Right lobe of liver (tissue), 6 donors: ENCODE results near the gene MCUB. TPM values are rescaled to one million over a fixed set of nuclear protein-coding genes. Genes with fewer than 3 reads are reported as not detected.

Source experiments
- ATAC-seq, 4 donors: fragments of 200-7000 bp; cut with Tn5 transposase; one replicate each; pipeline ENCODE4 v1.9.1; 2020; ENCODE audit warnings: mild to moderate bottlenecking in 4 of 4, moderate library complexity in 4 of 4
- DNase-seq, 3 donors: peaks; one replicate each; pipeline ENCODE4 v3.0.0-alpha.2; 2020
- H3K27ac ChIP-seq, 3 donors: fragments of 200-600 bp; one replicate each; pipeline ENCODE4 v1.8.0; 2022
- H3K27me3 ChIP-seq, 2 donors: fragments of 200-600 bp; one replicate each; pipeline ENCODE4 v1.8.0; 2022
- H3K36me3 ChIP-seq, 4 donors: fragments of 200-600 bp; sonication (generic) in 1 of 4; one replicate each; pipeline versions ENCODE4 v1.5.1 to v1.8.0; 2017 to 2022; ENCODE audit warnings: control low read depth in 1 of 4
- H3K4me1 ChIP-seq, 4 donors: fragments of 200-600 bp; sonication (generic) in 1 of 4; one replicate each; pipeline versions ENCODE4 v1.5.1 to v1.8.0; 2017 to 2022; ENCODE audit warnings: control low read depth in 1 of 4
- H3K4me3 ChIP-seq, 3 donors: fragments of 200-600 bp; one replicate each; pipeline ENCODE4 v1.8.0; 2022
- H3K9me3 ChIP-seq, 4 donors: fragments of 200-600 bp; sonication (generic) in 1 of 4; one replicate each; pipeline versions ENCODE4 v1.5.1 to v1.8.0; 2017 to 2022; ENCODE audit warnings: control low read depth in 1 of 4
- POLR2A ChIP-seq: fragments of 450-650 bp; IDR thresholded peaks from one replicate; pipeline ENCODE4 v1.6.1; 2017; ENCODE audit warnings: antibody characterized with exemption, mild to moderate bottlenecking
- WGBS: methylation state at CpG from one replicate; pipeline ENCODE4 v1.1.6; 2018; ENCODE audit warnings: low coverage, low lambda C conversion rate; ENCODE audit not compliant: insufficient coverage; ENCODE audit errors: missing lambda C conversion rate; 5-methylcytosine and 5-hydroxymethylcytosine counted together
- intact Hi-C, 2 donors: fragments of 100-400 bp; cut with DNase I; formaldehyde crosslinking; loops; one replicate each; pipeline versions ENCODE4 v1.11.2 to v1.14.1; 2022
- total RNA-seq, 6 experiments: library from RNA; depleted of rRNA in 2 of 6; stranded (reverse); fragments of >200 nt in 2 of 6; fragmentation: NEBNext Ultra II Directional in 3 of 6; extraction: Animal tissue kit (Norgen Biotek cat#: 25700) in 3 of 6; gene quantifications; one replicate each; pipeline versions ENCODE4 v1.1.0 to v1.2.4, GENCODE V29; 2016 to 2023
- TF ChIP-seq, protein P1 (sequence below), 4 donors: fragments of 200-600 bp in 3 of 4; fragments of 450-650 bp in 1 of 4; IDR thresholded peaks; one replicate each; pipeline versions ENCODE4 v1.5.1 to v1.8.0; 2016 to 2022; ENCODE audit warnings: antibody characterized with exemption in 4 of 4, mild to moderate bottlenecking in 2 of 4
- donor health status: DM: no; HTN: yes; CAD: no.
- donor health status: DM: no; HTN: no; CAD: no.
- donor health status: DM: no; HTN: no; CAD: no.
- donor health status: DM: no; HTN: yes; CAD: no.
- donor health status: DM: no; HTN: yes; CAD: no.

MCUB gene
- total RNA-seq, 6 experiments from 2014 or later, result 0.66 to 2.7 (median 1.3) TPM

GRCh38 chr4:109560687-109561461 is 828 bp downstream of the MCUB start:
- H3K27me3 ChIP-seq, result peaks cover 0 to 7% of the 10 kb centered on the region in 2 donors
- ATAC-seq (peak; percentile 44 to 55 (median 54)), DNase-seq (peak in 2 of 3 donors; percentile 40 to 46)
- intact Hi-C loops, result no loop called here
- peaks cover 0 to 15% (median 0%) of the 10 kb centered on the region in 4 donors for H3K4me1 ChIP-seq
- H3K36me3 ChIP-seq, result no peaks in the 10 kb centered on the region
- TF ChIP-seq POLR2A, result no peak
- 2% methylated on average over 11 of the region's 29 CpGs for WGBS
- peak overlapping the region; percentile 41 to 62 (median 50) for H3K4me3 ChIP-seq
- H3K9me3 ChIP-seq, result no peaks in the 10 kb centered on the region
- H3K27ac ChIP-seq, result peak overlapping the region in 2 of 3 donors; percentile 37 to 48

GRCh38 chr4:109562457-109563239 is 2.6 kb downstream of the MCUB start:
- no peaks in the 10 kb centered on the region for H3K9me3 ChIP-seq
- no peaks in the 10 kb centered on the region for H3K36me3 ChIP-seq
- WGBS, result 91% methylated on average over 5 of the region's 6 CpGs
- ATAC-seq (no peak), DNase-seq (no peak)
- H3K4me1 ChIP-seq, result peaks cover 0 to 15% (median 0%) of the 10 kb centered on the region in 4 donors
- peaks cover 0 to 7% of the 10 kb centered on the region in 2 donors for H3K27me3 ChIP-seq
- no peak overlapping the region for H3K4me3 ChIP-seq
- intact Hi-C loops, result no loop called here
- no peak for TF ChIP-seq POLR2A
- TF ChIP-seq, protein P1, sequence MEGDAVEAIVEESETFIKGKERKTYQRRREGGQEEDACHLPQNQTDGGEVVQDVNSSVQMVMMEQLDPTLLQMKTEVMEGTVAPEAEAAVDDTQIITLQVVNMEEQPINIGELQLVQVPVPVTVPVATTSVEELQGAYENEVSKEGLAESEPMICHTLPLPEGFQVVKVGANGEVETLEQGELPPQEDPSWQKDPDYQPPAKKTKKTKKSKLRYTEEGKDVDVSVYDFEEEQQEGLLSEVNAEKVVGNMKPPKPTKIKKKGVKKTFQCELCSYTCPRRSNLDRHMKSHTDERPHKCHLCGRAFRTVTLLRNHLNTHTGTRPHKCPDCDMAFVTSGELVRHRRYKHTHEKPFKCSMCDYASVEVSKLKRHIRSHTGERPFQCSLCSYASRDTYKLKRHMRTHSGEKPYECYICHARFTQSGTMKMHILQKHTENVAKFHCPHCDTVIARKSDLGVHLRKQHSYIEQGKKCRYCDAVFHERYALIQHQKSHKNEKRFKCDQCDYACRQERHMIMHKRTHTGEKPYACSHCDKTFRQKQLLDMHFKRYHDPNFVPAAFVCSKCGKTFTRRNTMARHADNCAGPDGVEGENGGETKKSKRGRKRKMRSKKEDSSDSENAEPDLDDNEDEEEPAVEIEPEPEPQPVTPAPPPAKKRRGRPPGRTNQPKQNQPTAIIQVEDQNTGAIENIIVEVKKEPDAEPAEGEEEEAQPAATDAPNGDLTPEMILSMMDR (IDR thresholded peaks at IDR 0.05), result no peak
- no peak overlapping the region for H3K27ac ChIP-seq

GRCh38 chr4:109571494-109571893 is 11.4 kb downstream of the MCUB start:
- ATAC-seq, result no peak
- no CpG with 5 or more reads among the region's 3 CpGs for WGBS
- no peak overlapping the region for H3K27ac ChIP-seq
- TF ChIP-seq, protein P1 (IDR thresholded peaks at IDR 0.05), result no peak
- no peak for TF ChIP-seq POLR2A
- DNase-seq, result no peak
- no peaks in the 10 kb centered on the region for H3K36me3 ChIP-seq
- no peaks in the 10 kb centered on the region for H3K4me1 ChIP-seq
- H3K27me3 ChIP-seq, result no peaks in the 10 kb centered on the region
- no peaks in the 10 kb centered on the region for H3K9me3 ChIP-seq
- H3K4me3 ChIP-seq, result no peak overlapping the region
- intact Hi-C loops, result no loop called here

- no peak for DNase-seq
- no peaks in the 10 kb centered on the region for H3K4me1 ChIP-seq
- H3K4me3 ChIP-seq, result no peak overlapping the region
- H3K9me3 ChIP-seq, result no peaks in the 10 kb centered on the region
- intact Hi-C loops, result no loop called here
- WGBS, result 76% methylated on average over 3 of the region's 3 CpGs
- H3K36me3 ChIP-seq, result no peaks in the 10 kb centered on the region
- H3K27ac ChIP-seq, result no peak overlapping the region
- TF ChIP-seq, protein P1 (IDR thresholded peaks at IDR 0.05), result no peak
- TF ChIP-seq POLR2A, result no peak
- no peak for ATAC-seq
- no peaks in the 10 kb centered on the region for H3K27me3 ChIP-seq
These were observed 12.1 kb downstream of the MCUB start for GRCh38 chr4:109572154-109572553.

DNA sequence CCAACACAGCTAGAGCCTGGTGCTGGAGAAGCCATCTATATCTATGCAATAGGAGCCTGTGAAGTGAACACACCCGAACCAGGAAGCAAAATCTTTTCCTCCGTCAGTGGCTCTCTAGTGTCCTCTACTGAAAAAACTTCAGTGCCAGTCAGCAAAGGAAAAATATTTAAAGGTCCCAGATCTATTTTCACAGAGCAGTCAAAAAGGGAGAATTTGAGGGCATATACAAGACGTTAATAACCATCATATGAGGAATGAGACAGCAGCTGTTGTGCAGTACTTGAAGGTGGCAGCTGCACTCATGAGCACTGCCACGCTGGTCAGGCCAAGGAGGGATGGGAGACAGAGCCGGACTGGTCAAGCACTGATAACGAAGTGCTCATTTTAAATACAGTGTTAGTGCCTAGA is 14.4 kb downstream of the MCUB start:
- no peaks in the 10 kb centered on the region for H3K36me3 ChIP-seq
- H3K4me3 ChIP-seq, result no peak overlapping the region
- no peak for DNase-seq
- no peaks in the 10 kb centered on the region for H3K4me1 ChIP-seq
- ATAC-seq, result peak; percentile 48 to 88 (median 78)
- H3K9me3 ChIP-seq, result no peaks in the 10 kb centered on the region
- TF ChIP-seq POLR2A, result no peak
- TF ChIP-seq, protein P1 (IDR thresholded peaks at IDR 0.05), result peak; percentile 37 to 43 (median 40)
- intact Hi-C loops, result no loop called here
- H3K27me3 ChIP-seq, result no peaks in the 10 kb centered on the region
- no peak overlapping the region for H3K27ac ChIP-seq
- 52% methylated on average over 6 of the region's 6 CpGs for WGBS
